Fibroblast of mammary gland (primary cell): ENCODE results near the gene ESRP2.

Experiments used
- DNase-seq: peaks from one replicate; pipeline ENCODE4 v3.0.0-alpha.2; 2010; ENCODE audit warnings: low read depth
- H3K4me3 ChIP-seq: 2 replicates; pipeline ENCODE4 v1.5.1; 2011; ENCODE audit warnings: low read depth, mild to moderate bottlenecking, low read length, moderate library complexity; ENCODE audit not compliant: control insufficient read depth
- TF ChIP-seq, protein P1 (sequence below): conservative IDR thresholded peaks from 2 replicates; pipeline ENCODE4 v1.5.1; 2011; ENCODE audit warnings: low read depth, low read length, inconsistent platforms; ENCODE audit not compliant: control insufficient read depth, insufficient read depth

The ESRP2 gene

DNA sequence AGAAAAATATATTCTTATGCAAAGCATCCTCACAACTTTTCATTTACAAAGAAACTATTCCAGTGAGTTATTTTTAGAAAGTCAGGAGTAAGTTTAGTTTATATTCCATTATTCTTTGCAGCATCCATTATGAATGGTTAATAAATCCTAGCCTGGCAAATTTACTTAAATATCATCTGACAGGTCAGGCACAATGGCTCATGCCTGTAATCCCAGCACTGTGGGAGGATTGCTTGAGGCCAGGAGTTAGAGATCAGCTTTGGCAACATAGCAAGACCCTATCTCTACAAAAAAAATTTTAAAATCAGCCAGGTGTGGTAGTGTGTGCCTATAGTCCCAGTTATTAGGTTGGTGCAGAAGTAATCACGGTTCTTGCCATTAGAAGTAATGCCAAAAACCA is 12.9 kb downstream of the ESRP2 start:
- TF ChIP-seq, protein P1, sequence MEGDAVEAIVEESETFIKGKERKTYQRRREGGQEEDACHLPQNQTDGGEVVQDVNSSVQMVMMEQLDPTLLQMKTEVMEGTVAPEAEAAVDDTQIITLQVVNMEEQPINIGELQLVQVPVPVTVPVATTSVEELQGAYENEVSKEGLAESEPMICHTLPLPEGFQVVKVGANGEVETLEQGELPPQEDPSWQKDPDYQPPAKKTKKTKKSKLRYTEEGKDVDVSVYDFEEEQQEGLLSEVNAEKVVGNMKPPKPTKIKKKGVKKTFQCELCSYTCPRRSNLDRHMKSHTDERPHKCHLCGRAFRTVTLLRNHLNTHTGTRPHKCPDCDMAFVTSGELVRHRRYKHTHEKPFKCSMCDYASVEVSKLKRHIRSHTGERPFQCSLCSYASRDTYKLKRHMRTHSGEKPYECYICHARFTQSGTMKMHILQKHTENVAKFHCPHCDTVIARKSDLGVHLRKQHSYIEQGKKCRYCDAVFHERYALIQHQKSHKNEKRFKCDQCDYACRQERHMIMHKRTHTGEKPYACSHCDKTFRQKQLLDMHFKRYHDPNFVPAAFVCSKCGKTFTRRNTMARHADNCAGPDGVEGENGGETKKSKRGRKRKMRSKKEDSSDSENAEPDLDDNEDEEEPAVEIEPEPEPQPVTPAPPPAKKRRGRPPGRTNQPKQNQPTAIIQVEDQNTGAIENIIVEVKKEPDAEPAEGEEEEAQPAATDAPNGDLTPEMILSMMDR: no peak
- no peak for DNase-seq
- H3K4me3 ChIP-seq: no peak overlapping the region

DNA sequence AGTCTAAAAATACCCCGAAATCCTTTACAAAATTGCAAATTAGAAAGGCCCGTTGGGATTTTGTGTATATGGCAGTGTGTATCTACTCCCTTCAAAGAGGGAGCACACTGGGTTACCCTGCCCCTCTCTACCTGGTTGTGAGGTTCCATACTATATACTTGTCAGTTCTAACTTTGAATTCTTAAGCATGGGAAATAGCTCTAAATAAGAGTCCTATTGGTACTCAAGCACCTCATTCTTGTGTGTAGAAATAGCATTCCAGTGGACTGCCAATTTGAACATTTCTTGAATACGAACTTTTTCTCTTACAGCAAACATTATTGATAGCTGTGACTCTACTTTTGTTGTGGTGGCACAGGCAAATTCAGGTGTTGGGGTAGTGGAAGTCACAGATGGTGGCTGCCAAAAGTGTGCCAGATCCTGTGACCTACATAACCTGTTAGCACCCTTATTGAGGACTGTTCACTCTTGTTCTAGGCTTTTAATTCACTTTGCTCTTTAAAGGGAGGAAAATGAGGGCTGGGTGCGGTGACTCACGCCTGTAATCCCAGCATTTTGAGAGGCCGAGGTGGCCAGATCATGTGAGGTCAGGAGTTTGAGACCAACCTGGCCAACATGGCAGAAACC is 16.1 kb downstream of the ESRP2 start:
- DNase-seq: no peak
- H3K4me3 ChIP-seq: no peak overlapping the region
- TF ChIP-seq, protein P1: no peak

DNA sequence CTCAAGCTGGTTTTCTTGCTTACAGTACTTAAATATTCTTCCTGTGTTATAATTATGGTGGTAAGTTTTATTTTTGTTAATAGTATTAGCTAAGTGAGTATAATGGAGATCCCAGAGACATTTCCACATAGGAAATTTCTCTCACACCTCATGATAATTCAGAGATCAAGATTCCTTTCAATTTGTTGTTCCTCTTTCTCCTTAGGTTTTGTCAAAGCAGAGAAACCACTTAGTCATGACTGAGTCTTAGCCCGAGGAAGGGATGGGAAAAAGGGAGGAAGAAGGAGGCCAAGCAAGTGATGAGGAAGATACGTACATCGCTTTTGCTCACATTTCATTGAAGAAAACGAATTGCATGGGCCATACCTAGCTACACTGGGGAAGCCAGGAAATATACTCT is 18.4 kb downstream of the ESRP2 start:
- no peak overlapping the region for H3K4me3 ChIP-seq
- TF ChIP-seq, protein P1: no peak
- DNase-seq: no peak

DNA sequence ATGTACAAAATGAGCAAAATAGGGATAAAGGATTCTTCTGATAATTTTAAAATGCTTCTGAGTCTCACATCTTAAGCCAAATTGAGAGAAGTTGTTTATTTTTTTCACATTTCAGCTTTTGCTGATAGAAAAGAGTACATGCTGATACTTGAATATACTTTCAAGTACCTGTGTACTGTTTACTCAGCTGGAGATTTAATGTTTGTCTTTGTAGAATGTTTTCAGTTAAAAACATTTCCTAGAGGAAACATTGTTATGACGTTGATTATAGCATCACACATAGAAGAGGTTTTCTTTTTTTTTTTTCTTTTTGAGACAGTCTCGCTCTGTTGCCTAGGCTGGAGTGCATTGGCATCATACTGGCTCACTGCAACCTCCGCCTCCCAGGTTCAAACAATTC is 19.7 kb downstream of the ESRP2 start:
- no peak overlapping the region for H3K4me3 ChIP-seq
- TF ChIP-seq, protein P1: no peak

DNA sequence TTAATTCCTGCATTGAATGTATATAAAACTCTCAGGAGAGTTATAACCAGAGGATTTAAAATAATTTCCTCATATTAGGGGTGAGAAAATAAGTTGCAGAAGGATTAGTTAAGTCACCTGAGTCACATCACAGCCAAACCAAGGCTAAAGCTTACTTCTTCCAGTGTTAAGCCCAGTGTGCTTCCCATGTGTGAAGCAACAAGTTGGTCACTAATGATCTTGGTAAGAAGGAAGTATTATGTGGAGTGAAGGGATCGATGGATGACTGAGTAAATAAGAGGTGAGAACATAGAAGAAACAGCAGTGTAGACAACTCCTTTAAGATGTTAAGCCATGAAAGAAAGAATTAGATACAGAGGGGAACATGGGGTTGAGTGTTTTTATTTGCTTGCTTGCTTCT is 20.6 kb downstream of the ESRP2 start:
- DNase-seq: no peak
- TF ChIP-seq, protein P1: no peak

More for the DNA sequence above, 19.7 kb downstream of the ESRP2 start:
- DNase-seq: no peak

DNA sequence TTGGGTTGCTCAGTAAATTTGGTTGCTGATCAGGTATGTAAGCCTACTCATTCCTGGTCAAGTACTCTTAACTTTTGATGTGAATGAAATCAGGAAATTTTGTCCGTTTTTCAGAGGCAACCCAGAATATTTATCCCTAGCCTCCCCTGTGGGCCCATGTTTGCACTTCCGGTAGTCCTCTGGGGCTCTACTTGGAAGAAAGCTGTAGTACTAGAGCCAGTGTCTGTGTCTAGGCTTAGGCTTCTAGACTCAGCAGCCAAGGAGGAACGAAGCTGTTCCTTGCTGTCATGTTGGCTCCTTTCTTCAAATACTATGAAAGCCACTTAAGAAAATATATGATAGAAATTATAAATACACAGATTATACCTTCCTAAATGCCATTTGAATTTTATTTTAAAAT is 21.2 kb downstream of the ESRP2 start:
- TF ChIP-seq, protein P1: no peak
- no peak for DNase-seq
- no peak overlapping the region for H3K4me3 ChIP-seq

More for the DNA sequence above, 20.6 kb downstream of the ESRP2 start:
- no peak overlapping the region for H3K4me3 ChIP-seq

DNA sequence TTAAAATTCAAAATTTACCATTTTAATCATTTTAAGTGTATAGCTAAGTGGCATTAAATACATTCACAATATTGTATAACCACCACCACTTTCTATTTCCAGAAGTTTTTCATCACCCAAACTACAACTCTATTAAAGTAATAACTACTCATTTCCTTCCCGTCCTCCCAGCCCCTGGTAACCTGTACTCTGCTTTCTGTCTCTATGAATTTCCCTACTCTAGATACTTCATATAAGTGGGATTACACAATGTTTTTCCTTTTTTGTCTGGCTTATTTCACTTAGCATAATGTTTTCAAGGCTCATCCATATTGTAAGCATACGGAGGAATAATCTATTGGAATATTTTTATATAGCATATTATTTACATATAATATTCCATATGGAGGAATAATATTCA is 29.7 kb downstream of the ESRP2 start:
- DNase-seq: no peak
- TF ChIP-seq, protein P1: no peak
- H3K4me3 ChIP-seq: no peak overlapping the region
